Smooth muscle cell (in vitro differentiated cells): ENCODE results near the gene UNK. TPM values are rescaled to one million over a fixed set of nuclear protein-coding genes. Genes with fewer than 3 reads are reported as not detected.
A peak's percentile ranks its signal among the peaks of the same experiment; 100 is the strongest.

Experiments
- DNase-seq: peaks from one replicate; lab custom pipeline; 2025; ENCODE audit not compliant: unreplicated experiment; lab: John Stamatoyannopoulos, UW
- H2AFZ ChIP-seq: fragments of 200-600 bp; sonication (generic); 2 replicates; pipeline ENCODE4 v1.6.0; 2016; ENCODE audit warnings: antibody characterized with exemption, low read depth, mild to moderate bottlenecking
- H3F3A ChIP-seq: fragments of 200-600 bp; sonication (generic); 2 replicates; pipeline ENCODE4 v1.6.0; 2017; ENCODE audit warnings: antibody characterized with exemption, low read depth
- H3K27ac ChIP-seq: fragments of 200-600 bp; sonication (generic); 2 replicates; pipeline ENCODE4 v1.5.1; 2016; ENCODE audit warnings: low read depth, mild to moderate bottlenecking
- H3K27me3 ChIP-seq: fragments of 200-600 bp; sonication (generic); 2 replicates; pipeline ENCODE4 v1.6.1; 2016; ENCODE audit warnings: low read depth, mild to moderate bottlenecking
- H3K36me3 ChIP-seq: fragments of 200-600 bp; sonication (generic); 2 replicates; pipeline ENCODE4 v1.5.1; 2016; ENCODE audit warnings: low read depth
- H3K4me1 ChIP-seq: fragments of 200-600 bp; sonication (generic); 2 replicates; pipeline ENCODE4 v1.5.1; 2016; ENCODE audit warnings: low read depth
- H3K4me2 ChIP-seq: fragments of 200-600 bp; sonication (generic); 2 replicates; pipeline ENCODE4 v1.6.0; 2016; ENCODE audit warnings: mild to moderate bottlenecking
- H3K4me3 ChIP-seq: fragments of 200-600 bp; sonication (generic); 2 replicates; pipeline ENCODE4 v1.5.1; 2016; ENCODE audit warnings: mild to moderate bottlenecking
- H3K79me2 ChIP-seq: fragments of 200-600 bp; sonication (generic); 2 replicates; pipeline ENCODE4 v1.6.0; 2016; ENCODE audit warnings: low read depth, mild to moderate bottlenecking
- H3K9ac ChIP-seq: fragments of 200-600 bp; sonication (generic); 2 replicates; pipeline ENCODE4 v1.6.0; 2016; ENCODE audit warnings: low read depth
- H3K9me3 ChIP-seq: fragments of 200-600 bp; sonication (generic); replicated peaks from 2 replicates; pipeline ENCODE4 v1.5.1; 2016; ENCODE audit warnings: low read depth
- H4K20me1 ChIP-seq: fragments of 200-600 bp; sonication (generic); 2 replicates; pipeline ENCODE4 v1.6.0; 2016; ENCODE audit warnings: low read depth
- CTCF ChIP-seq: fragments of 200-600 bp; sonication (generic); IDR thresholded peaks from 2 replicates; pipeline ENCODE4 v1.5.1; 2017; ENCODE audit warnings: borderline replicate concordance, mild to moderate bottlenecking, antibody characterized with exemption; ENCODE audit not compliant: insufficient read depth, poor library complexity, severe bottlenecking
- WGBS: methylation state at CpG from one replicate; pipeline ENCODE4 v1.1.7; 2016; ENCODE audit warnings: low lambda C conversion rate; 5-methylcytosine and 5-hydroxymethylcytosine counted together
- polyA plus RNA-seq: library from polyadenylated mRNA; unstranded; fragments of >200 nt; fragmentation: Nextera tagmentation; extraction: Ambion mirVana; gene quantifications from 2 replicates; pipeline ENCODE4 v1.2.1, GENCODE V29; 2016
- total RNA-seq: library from RNA; depleted of rRNA; stranded (reverse); fragments of >200 nt; gene quantifications from 2 replicates; pipeline ENCODE4 v1.2.3, GENCODE V29; 2014

The UNK gene
- total and polyA plus RNA-seq, 2 experiments from 2014 or later, result 26.8 to 39.5 TPM

GRCh38 chr17:75763613-75764416, 20.8 kb upstream of the UNK start:
- peaks cover 5% of the 10 kb centered on the region for H3F3A ChIP-seq
- WGBS, result 69% methylated on average over 13 of the region's 16 CpGs
- peaks cover 8% of the 10 kb centered on the region for H3K4me1 ChIP-seq
- TF ChIP-seq CTCF, result no peak
- H3K36me3 ChIP-seq, result no peaks in the 10 kb centered on the region
- H3K9ac ChIP-seq, result peak overlapping the region; percentile 69
- H2AFZ ChIP-seq, result peak overlapping the region; percentile 67
- DNase-seq, result no peak
- H3K27me3 ChIP-seq, result no peaks in the 10 kb centered on the region
- H3K27ac ChIP-seq, result no peak overlapping the region
- H3K4me2 ChIP-seq, result peak overlapping the region; percentile 90
- H3K4me3 ChIP-seq, result peak overlapping the region; percentile 75
- no peaks in the 10 kb centered on the region for H3K9me3 ChIP-seq
- no peaks in the 10 kb centered on the region for H3K79me2 ChIP-seq
- H4K20me1 ChIP-seq, result no peaks in the 10 kb centered on the region

- Histone ChIP-seq H3K4me1 (peaks cover 8% of the 10 kb centered on the region), H3K4me3 (peak overlapping the region; percentile 75), H3K9me3 (no peaks in the 10 kb centered on the region), H3K27ac (no peak overlapping the region), H3K36me3 (no peaks in the 10 kb centered on the region), H3K9ac (peak overlapping the region; percentile 69), H3K27me3 (no peaks in the 10 kb centered on the region), H3K79me2 (no peaks in the 10 kb centered on the region), H2AFZ (peak overlapping the region; percentile 67), H3F3A (peaks cover 5% of the 10 kb centered on the region), H4K20me1 (no peaks in the 10 kb centered on the region), H3K4me2 (peak overlapping the region; percentile 90)
- peak; percentile 43 for TF ChIP-seq CTCF
- DNase-seq, result no peak
- WGBS, result 10% methylated on average over 14 of the region's 14 CpGs
These were observed 20.2 kb upstream of the UNK start for GRCh38 chr17:75764417-75764710.

- Histone ChIP-seq H3K4me1 (peaks cover 8% of the 10 kb centered on the region), H3K9me3 (no peaks in the 10 kb centered on the region), H4K20me1 (no peaks in the 10 kb centered on the region), H3K4me2 (peak within 1 kb of the TSS; percentile 90), H3K27me3 (no peaks in the 10 kb centered on the region), H3F3A (peaks cover 5% of the 10 kb centered on the region), H3K9ac (peak within 1 kb of the TSS; percentile 69), H2AFZ (peak within 1 kb of the TSS; percentile 67), H3K4me3 (peak within 1 kb of the TSS; percentile 75), H3K79me2 (no peaks in the 10 kb centered on the region), H3K27ac (peak within 1 kb of the TSS; percentile 58), H3K36me3 (no peaks in the 10 kb centered on the region)
- peak; percentile 47 for DNase-seq
- TF ChIP-seq CTCF, result peak; percentile 16
- WGBS, result 1% methylated on average over 42 of the region's 71 CpGs
These were observed 19.7 kb upstream of the UNK start, which contains the start of gene GALK1 for GRCh38 chr17:75764711-75765421. TSS of gene GALK1 (minus strand) at chr17:75765192. CDS start at chr17:75765136, 56 bp downstream.
